Midbrain (tissue), 1 donor: ENCODE measurements around the gene MICB.
"Not testable (repeated sequence)": the region's sequence is repeated elsewhere in the genome, so short reads cannot be mapped to it uniquely, and the experiment has no call there.

ENCODE experiments used
- DNase-seq: peaks from one replicate; lab custom pipeline; 2025; lab: John Stamatoyannopoulos, UW

Gene MICB

GRCh38 chr6:31474871-31475286 is 23.1 kb upstream of the MICB start:
- no peak for DNase-seq

GRCh38 chr6:31476515-31477139 is 21.3 kb upstream of the MICB start:
- DNase-seq = no peak

- no peak for DNase-seq
Measured at GRCh38 chr6:31477521-31477920, 20.4 kb upstream of the MICB start.

- no peak for DNase-seq
Measured at GRCh38 chr6:31478186-31478950, 19.6 kb upstream of the MICB start.

GRCh38 chr6:31479151-31479932 is 18.6 kb upstream of the MICB start:
- no peak for DNase-seq

- DNase-seq = no peak
Measured at GRCh38 chr6:31479933-31480535, 17.9 kb upstream of the MICB start.

GRCh38 chr6:31480574-31480973 is 17.4 kb upstream of the MICB start:
- no peak for DNase-seq

GRCh38 chr6:31483392-31483791 is 14.6 kb upstream of the MICB start:
- DNase-seq = no peak

- no peak for DNase-seq
Measured at GRCh38 chr6:31485055-31485454, 12.9 kb upstream of the MICB start.

GRCh38 chr6:31486065-31486837 is 11.7 kb upstream of the MICB start:
- DNase-seq = not testable (repeated sequence)

GRCh38 chr6:31487674-31488073 is 10.3 kb upstream of the MICB start:
- DNase-seq = not testable (repeated sequence)

- DNase-seq = no peak
Measured at GRCh38 chr6:31489086-31489485, 8.9 kb upstream of the MICB start.

GRCh38 chr6:31490115-31490873 is 7.7 kb upstream of the MICB start:
- no peak for DNase-seq

- DNase-seq = not testable (repeated sequence)
Measured at GRCh38 chr6:31493550-31493874, 4.4 kb upstream of the MICB start.

- peak; percentile 37 for DNase-seq
Measured at GRCh38 chr6:31493875-31494694, 3.9 kb upstream of the MICB start.

- no peak for DNase-seq
Measured at GRCh38 chr6:31495580-31495979, 2.4 kb upstream of the MICB start.

GRCh38 chr6:31496826-31497225 is 1.1 kb upstream of the MICB start:
- DNase-seq = not testable (repeated sequence)

GRCh38 chr6:31498748-31499147 is 803 bp downstream of the MICB start:
- DNase-seq = no peak

- DNase-seq = not testable (repeated sequence)
Measured at GRCh38 chr6:31499648-31500047, 1.7 kb downstream of the MICB start.

- DNase-seq = no peak
Measured at GRCh38 chr6:31502586-31502985, 4.6 kb downstream of the MICB start.
